CD4-positive, alpha-beta T cell treated with Interleukin-1 beta for 1 hour (primary cell): ENCODE data around the gene SLC12A7.
"Not testable (repeated sequence)": the region's sequence is repeated elsewhere in the genome, so short reads cannot be mapped to it uniquely, and the experiment has no call there.

Experiments used
- DNase-seq, 2 donors: peaks; one replicate each; pipeline ENCODE4 v3.0.0-alpha.2; 2020 to 2022

The SLC12A7 gene

DNA sequence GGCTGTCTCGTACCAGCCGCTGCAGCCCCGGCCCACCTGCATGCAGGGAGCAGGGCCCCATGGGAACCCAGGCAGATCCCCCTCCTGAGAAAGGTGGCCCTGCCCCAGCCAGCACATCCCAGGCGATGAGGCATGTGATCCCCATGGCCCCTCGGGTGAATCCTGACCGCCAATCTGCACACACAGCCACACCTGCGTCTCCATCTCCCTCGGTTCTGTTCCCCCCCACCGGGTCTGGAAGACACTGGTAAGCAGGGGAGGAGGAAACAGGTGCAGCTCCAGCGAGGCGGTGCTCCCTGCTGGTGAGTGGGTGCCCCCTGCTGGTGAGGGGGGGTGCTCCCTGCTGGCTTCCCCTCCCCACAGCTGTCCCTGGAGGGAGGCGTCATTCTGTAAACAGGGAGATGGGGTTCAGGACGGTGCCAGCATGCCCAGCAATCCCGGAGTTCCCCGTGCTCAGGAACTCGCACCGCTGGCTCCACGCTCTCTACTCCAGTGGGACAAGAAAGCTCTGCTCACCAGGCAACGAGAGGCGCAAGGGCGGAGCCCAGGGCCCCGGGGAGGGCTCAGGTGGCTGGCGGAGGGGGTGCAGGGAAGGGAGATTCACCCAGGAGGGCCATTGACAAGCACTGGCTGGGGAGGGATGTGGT is 28.4 kb upstream of the SLC12A7 start:
- DNase-seq: peak; percentile 67 to 81

DNA sequence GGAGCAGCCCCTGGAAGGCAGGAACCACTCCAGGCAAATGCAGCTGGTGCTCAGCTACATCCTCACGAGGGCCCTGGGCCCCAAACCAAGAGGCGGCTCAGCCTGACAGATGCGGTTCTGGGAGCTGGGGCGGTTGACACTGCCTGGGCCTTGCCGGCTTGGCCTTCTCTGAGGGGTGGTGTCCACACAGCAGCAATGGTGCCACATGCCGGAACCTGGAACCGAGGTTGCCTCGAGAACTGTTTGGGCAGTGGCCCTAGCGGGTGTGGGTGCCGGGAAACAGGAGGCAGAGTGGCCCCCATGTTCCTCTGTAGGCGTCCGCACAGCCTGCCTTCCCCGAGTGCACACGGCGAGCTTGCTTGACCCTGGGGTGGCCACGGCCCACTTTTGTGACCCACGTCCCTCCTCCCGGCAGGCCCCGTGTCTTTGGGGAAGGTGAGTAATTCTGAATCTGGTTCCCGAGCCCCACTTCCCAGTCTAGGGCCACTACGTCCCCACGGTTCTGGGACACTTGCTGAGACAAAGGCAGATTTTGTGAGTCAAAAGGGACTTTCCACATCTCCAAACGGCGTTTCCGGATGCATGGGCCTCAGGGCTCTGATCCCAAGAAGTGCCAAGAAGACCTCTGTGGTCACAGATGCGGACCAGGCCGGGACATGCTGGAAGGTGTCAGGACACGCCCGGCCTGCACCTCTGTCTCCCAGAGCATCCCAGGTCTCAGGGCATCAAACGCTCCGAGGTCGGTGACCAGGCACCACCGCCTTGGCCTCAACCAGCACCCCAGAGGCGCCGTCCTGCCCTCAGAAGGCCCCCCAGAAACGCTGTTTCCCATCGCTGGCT is 27.7 kb upstream of the SLC12A7 start:
- DNase-seq: no peak

DNA sequence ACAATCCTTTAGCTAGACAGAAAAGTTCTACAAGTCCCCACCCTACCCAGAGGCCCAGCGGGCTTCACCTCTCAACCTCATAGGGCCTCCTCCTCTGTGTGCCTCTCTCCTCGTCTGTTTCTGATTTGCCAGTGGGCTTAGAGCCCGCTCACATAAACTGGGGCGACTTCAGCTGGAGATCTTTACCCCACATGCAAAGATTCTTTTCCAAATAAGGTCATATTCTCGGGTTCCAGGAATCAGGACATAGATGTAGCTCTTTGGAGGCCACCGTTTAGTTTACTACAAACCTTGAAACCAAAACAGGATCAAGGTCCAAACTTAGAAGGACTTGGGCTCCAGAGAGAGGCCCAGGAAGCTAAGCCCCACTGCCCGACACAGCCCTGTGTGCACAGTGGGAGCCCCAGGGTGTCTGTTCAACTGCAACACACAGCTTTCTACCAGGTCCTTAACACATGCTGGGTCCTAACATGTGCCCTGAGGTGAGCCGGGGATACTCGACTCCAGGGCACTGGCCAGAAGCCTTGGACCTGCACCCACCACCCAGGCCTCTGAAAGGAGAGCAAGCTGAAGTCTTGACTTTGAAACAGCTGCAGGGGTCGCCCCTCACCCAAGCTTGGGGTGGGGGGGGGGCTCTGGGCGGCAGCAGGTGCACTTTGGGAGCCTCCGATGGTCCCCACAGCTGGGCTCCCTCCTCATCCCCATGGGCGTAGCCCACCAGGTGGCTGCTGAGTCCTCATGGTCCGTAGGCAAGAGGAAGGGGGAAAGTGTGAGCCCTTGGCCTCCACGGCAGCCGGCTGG is 26.8 kb upstream of the SLC12A7 start:
- no peak for DNase-seq

DNA sequence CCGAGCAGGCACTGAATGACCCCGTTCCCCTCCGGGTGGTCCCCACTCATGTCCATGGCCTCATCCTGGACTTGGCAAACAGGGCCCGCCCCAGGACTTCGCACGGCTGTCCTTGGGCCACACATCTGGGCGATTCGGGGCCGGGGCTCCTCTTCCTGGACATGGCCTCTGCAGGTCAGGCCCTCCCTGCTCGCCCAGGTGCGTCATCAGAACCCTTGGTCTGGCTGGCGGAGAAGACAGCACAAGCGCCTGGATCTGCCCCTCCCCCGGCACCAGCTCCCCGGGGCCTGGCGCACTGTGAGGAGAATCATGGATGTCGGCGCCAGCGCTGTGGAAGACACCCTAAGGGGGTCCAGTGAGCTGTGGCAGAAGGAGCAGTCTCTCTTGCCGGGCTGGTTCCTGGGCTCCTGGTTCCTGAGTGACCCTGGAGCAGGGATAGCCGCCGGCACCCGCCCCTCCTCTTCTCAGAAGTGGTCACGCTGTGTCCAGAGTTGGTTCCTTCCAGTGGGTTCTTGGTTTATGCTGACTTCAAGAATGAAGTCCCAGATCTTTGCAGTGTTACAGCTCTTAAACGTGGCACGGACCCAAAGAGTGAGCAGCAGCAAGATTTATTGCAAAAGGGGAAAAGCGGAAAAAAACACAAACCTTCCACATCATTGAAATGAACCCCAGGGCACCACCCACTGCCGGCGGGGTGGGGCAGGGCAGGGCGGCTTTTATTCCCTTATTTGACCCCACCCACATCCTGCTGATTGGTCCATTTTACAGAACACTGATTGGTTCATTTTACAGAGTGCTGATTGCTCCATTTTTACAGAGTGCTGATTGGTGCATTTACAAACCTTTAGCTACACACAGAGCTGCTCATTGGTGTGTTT is 25.9 kb upstream of the SLC12A7 start:
- peak in 1 of 2 donors; percentile 40 for DNase-seq

DNA sequence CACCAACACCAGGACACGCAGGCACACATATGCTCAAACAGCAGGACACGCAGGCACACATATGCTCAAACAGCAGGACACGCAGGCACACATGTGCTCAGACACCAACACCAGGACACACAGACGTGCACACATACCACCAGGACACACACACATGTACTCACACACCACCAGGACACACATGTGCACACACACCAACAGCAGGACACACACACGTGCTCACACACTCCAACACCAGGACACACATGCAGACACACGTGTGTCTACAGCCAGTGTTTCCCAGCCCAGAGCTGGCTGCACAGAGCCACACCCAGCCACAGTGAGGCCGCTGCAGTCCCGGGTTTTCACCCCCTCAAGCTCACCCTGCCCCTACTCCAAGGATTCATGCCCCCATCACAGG is 25.0 kb upstream of the SLC12A7 start:
- DNase-seq: no peak

DNA sequence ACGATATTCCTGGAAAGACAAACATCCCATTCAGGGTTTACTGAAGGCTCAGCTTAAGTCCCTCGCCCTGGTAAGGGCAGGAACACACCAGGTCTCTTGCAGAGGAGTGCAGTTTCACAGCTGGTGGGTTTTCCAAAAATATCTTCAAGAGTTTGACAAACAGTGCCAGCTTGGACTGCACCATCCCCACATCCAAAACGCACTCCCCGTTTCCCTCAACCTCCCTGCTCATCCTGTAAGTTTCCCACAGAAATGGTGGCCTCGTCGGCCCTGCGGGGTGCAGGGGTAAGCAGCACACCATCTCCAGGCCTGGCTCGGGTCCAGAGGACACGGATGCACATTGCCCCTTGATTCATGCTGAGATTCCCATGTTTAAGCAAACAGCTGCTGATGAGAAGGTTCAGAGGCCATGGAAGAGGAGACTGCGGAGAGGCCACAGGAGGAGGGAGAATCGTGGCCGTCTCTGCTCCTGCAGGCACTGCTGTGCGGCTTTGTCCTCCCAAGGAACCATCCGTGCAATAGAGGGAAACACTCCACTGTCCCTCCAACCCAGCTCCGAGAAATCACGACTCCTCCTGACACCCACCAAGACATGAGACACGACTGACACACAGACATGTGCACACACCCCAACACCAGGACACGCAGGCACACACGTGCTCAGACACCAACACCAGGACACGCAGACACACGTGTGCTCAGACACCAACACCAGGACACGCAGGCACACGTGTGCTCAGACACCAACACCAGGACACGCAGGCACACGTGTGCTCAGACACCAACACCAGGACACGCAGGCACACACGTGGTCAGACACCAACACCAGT is 24.0 kb upstream of the SLC12A7 start:
- DNase-seq: no peak

DNA sequence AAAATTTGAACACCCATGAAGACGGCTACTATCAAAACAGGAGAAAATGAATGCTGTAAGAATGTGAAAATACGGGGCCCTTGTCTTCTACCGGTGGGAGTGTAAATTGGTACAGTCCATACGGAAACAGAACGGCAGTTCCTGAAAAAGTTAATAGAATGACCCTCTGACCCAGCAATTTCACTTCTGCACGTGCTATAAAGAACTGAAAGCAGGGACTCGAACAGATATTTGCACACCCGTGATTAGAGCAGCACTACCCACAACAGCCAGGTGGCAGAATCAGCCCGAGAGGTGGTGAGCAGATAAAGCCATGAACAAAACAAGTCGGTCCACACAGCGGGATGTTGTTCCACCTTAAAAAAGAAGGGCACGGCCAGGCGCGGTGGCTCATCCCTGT is 22.6 kb upstream of the SLC12A7 start:
- peak in 1 of 2 donors; percentile 56 for DNase-seq

DNA sequence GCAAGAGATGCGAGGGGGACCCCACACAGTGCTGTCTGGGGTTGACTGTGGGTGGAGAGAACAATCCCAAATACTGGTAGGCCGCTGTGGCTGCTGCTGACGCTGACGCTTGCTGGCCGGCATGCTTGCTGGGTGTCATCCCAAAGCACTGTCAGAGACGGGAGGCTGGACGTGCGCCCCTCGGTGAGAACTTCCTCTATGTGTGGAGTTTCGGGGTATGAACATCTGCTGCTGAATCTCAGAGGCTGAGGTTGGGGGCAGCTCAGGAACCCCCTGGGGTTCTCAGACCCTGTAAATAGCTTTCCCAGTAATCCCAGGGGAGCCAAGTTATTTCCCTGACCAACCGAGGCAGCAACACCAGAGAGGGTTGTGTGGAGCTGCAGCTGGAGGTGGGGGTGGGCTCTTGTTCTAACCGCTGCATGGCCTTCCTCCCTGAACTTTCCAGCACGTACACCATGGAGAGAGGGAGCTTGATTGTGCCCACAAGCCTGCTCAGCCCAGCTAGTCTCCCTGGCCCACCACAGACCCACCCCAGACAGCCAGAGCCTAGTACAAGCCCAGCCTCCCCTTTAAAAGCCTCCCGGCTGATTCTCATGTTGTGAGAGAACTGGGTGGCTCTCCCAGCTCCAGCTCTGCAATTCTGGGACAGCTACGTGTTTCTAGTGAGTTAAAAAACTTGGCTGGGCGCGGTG is 21.8 kb upstream of the SLC12A7 start:
- DNase-seq: no peak

DNA sequence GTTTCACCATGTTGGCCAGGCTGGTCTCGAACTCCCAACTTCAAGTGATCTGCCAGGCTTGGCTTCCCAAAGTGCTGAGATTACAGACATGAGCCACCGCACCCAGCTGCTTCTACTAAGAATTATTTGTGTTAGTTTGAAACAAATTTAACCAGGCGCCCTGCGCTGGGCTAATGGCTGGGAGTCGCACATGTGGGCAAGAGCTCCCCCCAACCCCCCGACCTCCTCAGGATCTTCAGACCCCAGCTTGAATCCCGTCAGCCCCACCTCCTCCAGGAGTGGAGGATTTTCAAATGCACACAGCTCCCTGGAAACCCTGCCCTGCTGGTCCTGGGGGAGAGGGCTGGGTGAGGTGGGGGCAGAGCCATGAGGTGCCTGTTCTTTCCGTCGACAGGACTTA is 21.2 kb upstream of the SLC12A7 start:
- no peak for DNase-seq

DNA sequence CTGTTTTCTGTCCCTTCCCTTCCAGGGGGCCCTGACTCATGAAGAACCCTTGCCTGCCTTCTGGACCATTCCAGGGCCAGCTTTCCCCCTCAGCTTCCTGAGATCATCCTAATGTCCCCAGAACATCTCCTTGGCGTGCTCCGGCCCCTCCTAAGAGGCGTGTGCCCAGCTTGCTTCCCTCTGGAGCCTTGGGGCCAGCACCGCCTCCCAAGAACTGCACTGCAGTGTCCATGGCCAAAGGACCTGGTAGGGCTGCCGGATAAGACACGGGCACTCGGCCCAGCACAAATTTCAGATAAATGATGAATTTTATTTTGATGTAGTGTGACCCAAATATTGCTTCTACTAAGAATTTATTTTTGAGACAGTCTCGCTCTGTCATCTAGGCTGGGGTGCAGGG is 20.7 kb upstream of the SLC12A7 start:
- DNase-seq: no peak

DNA sequence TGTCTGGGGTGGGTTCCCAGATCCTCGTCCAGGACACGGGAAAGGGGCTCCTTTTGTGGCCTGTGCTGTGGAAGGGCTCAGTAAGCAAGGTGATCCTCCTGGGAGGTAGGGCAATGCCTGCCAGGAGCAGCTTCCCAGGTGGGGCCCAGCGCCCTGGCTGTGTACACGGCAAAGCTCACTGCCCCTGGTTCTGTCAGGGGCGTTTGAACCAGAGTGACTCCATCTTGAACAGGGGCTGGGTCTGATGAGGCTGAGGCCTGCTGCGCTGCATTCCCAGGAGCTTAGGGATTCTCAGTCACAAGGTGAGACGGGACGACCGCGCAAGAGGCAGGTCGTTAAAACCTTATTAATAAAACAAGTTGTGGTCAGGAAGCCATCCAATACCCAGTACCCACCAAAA is 19.9 kb upstream of the SLC12A7 start:
- no peak for DNase-seq

DNA sequence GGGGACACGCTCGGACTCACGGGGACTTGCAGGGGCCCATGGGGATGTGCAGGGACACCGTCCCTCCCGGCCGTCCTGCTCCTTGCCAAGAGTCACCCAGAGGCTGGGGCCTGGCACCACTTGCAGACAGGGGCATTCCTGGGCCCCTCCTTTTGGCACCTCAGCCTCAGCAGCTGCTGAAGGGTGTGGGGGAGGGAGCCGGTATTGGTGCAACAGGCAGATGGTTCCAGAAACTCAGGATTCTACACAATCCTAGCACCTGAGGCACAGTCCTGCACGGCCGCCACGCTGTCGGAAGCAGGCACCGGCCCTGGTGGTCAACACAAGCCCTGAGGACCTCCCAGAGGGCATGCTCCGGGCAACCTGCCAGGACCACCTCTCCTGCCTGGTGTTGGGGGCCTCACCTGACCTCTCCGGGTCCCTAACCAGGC is 19.3 kb upstream of the SLC12A7 start:
- DNase-seq: no peak

DNA sequence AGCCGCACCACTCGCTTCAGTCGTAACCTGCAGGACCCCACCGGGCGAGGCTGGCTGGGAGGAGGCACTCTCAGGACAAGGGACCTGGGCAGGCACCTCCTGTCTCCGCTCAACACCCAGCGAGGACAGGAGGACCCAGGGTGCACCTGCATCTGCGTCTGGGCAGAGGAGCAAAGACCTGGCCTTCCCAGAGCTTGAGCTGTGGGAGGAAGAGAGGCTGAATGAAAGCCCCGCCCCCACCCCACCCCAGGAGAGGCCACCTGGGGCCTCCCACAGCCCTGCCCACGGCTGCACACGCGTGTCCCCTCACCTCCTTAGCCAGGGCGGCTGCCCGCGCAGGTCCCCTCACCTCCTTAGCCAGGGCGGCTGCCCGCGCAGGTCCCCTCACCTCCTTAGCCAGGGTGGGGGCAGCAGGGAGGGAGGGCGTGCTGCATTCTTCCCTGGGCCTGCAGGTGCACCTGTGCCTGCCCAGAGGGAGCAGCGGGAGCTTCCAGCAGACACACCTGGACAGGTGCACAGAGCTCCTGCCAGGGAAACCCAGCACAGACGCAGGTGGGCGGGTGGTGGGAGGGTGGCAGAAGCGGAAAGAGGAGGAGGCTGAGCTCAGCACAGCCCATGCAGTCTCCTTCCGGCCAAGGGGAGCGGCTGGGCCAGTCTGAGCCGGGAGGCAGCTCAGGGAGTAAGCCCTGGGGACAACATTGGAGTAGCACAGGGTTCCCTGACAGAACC is 18.5 kb upstream of the SLC12A7 start:
- DNase-seq: no peak

DNA sequence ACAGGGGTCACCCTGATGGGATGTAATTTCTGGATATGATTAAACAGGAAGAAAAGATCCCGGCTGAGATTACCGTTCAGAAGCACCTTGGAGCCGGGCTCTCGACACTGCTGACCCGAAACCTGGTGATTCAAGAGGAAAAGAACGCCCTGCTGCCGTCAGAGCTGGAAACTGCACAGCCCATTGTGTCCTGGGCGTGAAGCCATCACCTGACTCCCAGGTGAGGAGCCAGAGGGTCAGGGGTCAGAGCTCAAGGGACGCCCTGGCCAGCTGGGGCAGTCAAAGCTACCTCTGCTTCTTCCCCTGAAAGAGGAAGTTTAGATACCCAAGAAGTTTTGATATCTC is 17.8 kb upstream of the SLC12A7 start:
- no peak for DNase-seq

DNA sequence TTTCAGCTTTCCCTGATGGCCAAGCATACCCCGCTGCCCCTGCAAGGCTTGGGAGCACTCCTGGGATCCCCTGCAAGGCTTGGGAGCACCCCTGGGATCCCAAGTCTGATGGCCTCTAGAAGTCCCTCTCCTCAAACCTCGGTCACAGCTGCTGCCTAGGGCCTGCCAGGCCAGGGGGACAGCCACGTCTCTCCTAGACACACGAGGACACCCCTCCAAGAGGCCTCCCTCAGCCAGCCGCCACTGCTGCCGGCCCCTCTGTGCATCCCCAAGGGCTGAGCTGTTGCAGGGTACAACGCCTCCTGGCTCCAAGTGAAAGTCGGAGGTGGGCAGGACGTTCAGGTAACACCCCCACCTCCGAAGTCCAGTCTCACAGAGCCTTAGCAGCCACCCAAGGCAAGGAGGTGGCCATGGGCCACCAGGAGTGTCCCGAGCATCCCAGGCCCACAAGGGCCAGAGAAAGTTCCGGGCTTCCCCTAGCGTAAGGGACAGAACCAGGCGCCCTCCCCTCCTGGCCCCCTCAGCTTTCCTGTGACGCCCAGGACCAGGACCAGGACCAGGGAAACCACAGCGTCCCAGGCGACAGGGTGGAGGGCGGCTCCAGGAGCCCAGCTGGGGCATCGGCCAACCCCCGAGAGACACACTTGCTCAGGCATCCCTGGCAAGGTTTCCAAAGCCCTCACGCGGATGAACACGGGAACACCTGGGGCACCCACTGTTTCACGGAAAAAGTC is 17.3 kb upstream of the SLC12A7 start:
- DNase-seq: no peak

DNA sequence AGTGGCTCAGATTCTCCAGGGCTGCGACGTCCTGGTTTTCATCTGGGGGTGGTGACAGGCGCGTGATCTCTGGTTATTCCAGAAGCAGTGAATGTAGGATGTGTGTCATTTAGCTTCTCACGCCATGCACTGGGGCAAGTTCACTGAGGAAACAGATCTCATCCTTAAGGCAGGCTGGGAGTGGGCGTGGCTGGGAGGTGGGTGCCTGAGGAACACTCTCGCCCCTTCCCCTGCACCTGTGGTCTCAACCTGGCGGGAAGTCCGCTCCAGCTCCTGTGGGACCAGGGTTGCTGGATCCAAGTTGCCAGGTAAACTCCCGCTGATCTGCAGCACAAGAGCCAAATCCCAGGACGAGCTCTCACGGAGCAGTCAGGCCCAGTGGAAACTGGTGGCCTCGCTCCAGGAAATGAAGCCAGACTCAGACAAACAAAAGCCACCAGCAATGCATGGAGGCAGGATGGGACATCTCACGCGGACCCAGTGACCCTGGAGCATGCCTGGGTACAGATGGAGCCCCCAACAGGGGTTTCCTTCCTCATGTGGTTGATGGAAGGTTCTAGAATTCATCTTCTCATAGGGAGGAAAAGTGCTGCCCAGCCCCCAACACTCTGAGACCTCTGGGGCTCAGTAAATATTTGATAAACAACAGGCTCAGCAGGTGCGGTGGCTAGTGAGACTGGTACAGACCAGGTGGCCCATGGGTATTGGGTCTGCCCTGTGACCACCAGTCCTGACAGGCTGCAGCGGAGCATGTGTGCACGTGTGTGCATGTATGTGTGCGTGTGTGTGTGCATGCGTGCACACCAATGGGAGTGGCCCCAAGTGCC is 16.3 kb upstream of the SLC12A7 start:
- no peak for DNase-seq

DNA sequence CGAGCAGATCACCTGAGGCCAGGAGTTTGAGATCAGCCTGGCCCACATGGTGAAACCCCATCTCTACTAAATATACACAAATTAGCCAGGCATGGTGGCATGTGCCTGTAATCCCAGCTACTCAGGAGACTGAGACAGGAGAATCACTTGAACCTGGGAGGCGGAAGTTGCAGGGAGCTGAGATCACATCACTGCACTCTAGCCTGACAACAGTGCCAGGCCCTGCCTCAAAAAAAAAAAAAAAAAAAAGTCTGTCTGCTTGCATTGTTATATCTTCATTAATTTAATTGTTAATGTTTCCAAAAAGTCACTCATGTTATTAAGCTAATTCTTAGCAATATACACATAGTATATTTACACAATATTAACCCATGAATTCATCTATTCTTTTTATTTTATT is 13.8 kb upstream of the SLC12A7 start:
- DNase-seq: not testable (repeated sequence)

DNA sequence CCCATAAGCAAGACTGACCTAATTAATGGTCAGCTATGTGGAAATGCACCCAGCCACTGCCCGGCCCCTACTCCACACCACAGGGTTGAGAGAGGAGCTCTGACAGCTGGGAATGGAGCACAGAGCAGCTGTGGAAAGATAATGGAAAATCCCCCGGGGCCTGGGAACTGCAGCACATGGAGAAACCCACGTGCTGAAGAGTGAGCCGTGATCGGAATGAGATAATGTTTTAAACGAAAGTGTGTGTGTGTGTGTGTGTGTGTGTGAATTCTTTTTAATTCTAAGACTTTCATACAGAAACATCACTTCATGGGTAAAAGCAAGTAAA is 13.1 kb upstream of the SLC12A7 start:
- DNase-seq: no peak
